GM12878 (cell line): Measurements from ENCODE around the gene CABLES1. TPM values are rescaled to one million over a fixed set of nuclear protein-coding genes. Genes with fewer than 3 reads are reported as not detected.

Experiments
- ATAC-seq: fragments of 200-7000 bp; cut with Tn5 transposase; 3 replicates; pipeline ENCODE4 v1.9.1; 2020; ENCODE audit warnings: mild to moderate bottlenecking, moderate library complexity
- BruUV-seq: library from RNA; stranded (reverse); fragments of 400-500 nt; replicated peaks from 2 replicates; lab custom pipeline; 2021; lab: Mats Ljungman, UMichigan
- CTCF ChIA-PET: fragments of 300-600 bp; sonication (Branson Sonifier 250); formaldehyde crosslinking; extraction: SDS; loops from one replicate; lab custom pipeline; 2021; ENCODE audit warnings: inconsistent platforms; lab: Yijun Ruan, JAX
- POLR2A ChIA-PET: fragments of 350-600 bp; formaldehyde crosslinking; extraction: SDS; loops from one replicate; lab custom pipeline; 2021; ENCODE audit warnings: inconsistent platforms; lab: Charles Lee
- RAD21 ChIA-PET: fragments of 300-600 bp; sonication (Branson Sonifier 250); formaldehyde crosslinking; loops from one replicate; lab custom pipeline; 2023; ENCODE audit warnings: antibody characterized with exemption; ENCODE audit not compliant: unreplicated experiment; lab: Charles Lee
- SMC1A ChIA-PET: fragments of 300-600 bp; sonication (Branson Sonifier 250); formaldehyde crosslinking; loops from one replicate; lab custom pipeline; 2023; ENCODE audit not compliant: unreplicated experiment, uncharacterized antibody; lab: Charles Lee
- DNase-seq: peaks from one replicate; pipeline ENCODE4 v3.0.0-alpha.2; 2011; ENCODE audit warnings: low read depth, low spot score
- FAIRE-seq: peaks from 3 replicates; lab custom pipeline; 2011; peaks lifted over from hg19 to GRCh38; lab: Jason Lieb, UNC
- H2AFZ ChIP-seq: 2 replicates; pipeline ENCODE4 v1.6.0; 2011; ENCODE audit warnings: low read depth, low read length, control low read depth; ENCODE audit not compliant: control insufficient read depth
- H3K27ac ChIP-seq: 2 replicates; pipeline ENCODE4 v1.5.1; 2011; ENCODE audit warnings: control low read depth; ENCODE audit not compliant: control insufficient read depth, insufficient read depth
- H3K27me3 ChIP-seq, 2 experiments: replicated peaks in 1 of 2; 2 replicates each; pipeline versions ENCODE4 v1.6.0 to v1.6.1; 2011; ENCODE audit warnings: low read length in 1 of 2; ENCODE audit not compliant: control insufficient read depth in 2 of 2, insufficient read depth in 2 of 2
- H3K36me3 ChIP-seq, 2 experiments: 2 replicates each; pipeline ENCODE4 v1.5.1; 2011; ENCODE audit warnings: low read length in 1 of 2; ENCODE audit not compliant: control insufficient read depth in 2 of 2, insufficient read depth in 2 of 2
- H3K4me1 ChIP-seq: 2 replicates; pipeline ENCODE4 v1.6.1; 2011; ENCODE audit warnings: mild to moderate bottlenecking, low read length, moderate library complexity, mixed read lengths; ENCODE audit not compliant: control insufficient read depth, insufficient read depth
- H3K4me2 ChIP-seq: 2 replicates; pipeline ENCODE4 v1.6.0; 2011; ENCODE audit warnings: control low read depth; ENCODE audit not compliant: control insufficient read depth, insufficient read depth
- H3K4me3 ChIP-seq: fragments of 200-600 bp; sonication (generic); 2 replicates; pipeline ENCODE4 v1.5.1; 2016
- H3K79me2 ChIP-seq: 2 replicates; pipeline ENCODE4 v1.6.0; 2011; ENCODE audit warnings: low read length; ENCODE audit not compliant: control insufficient read depth, insufficient read depth
- H3K9ac ChIP-seq: 2 replicates; pipeline ENCODE4 v1.8.0; 2011; ENCODE audit warnings: low read length, control low read depth, mixed read lengths; ENCODE audit not compliant: control insufficient read depth, insufficient read depth
- H3K9me3 ChIP-seq: replicated peaks from 3 replicates; pipeline ENCODE4 v1.5.1; 2011; ENCODE audit warnings: mild to moderate bottlenecking, low read length; ENCODE audit not compliant: control insufficient read depth, insufficient read depth
- H4K20me1 ChIP-seq: 2 replicates; pipeline ENCODE4 v1.6.0; 2011; ENCODE audit not compliant: control insufficient read depth, insufficient read depth
- STAT3 ChIP-seq: IDR thresholded peaks from 2 replicates; pipeline ENCODE4 v1.6.1; 2011; ENCODE audit warnings: low read depth, low read length, improper control_type of control experiment
- TCF7 ChIP-seq: IDR thresholded peaks from 2 replicates; pipeline ENCODE4 v1.6.1; 2014; ENCODE audit warnings: antibody characterized with exemption, borderline replicate concordance
- WGBS: methylation state at CpG from one replicate; pipeline ENCODE4 v1.1.6; 2016; ENCODE audit warnings: low lambda C conversion rate; ENCODE audit not compliant: insufficient replicate concordance, insufficient coverage; ENCODE audit errors: missing lambda C conversion rate; 5-methylcytosine and 5-hydroxymethylcytosine counted together
- in situ Hi-C: fragments of 300-500 bp; cut with MboI; formaldehyde crosslinking; loops from 9 replicates; pipeline ENCODE4 v1.14.3; 2018; ENCODE audit warnings: mixed read lengths
- intact Hi-C: fragments of 100-400 bp; cut with micrococcal nuclease; formaldehyde crosslinking; loops from one replicate; pipeline ENCODE4 v1.14.2; 2022; ENCODE audit not compliant: unreplicated experiment
- polyA plus RNA-seq, 11 experiments: library from polyadenylated mRNA; depleted of rRNA in 4 of 11; unstranded in 6 of 11; stranded (reverse) in 5 of 11; fragments of >200 nt; fragmentation: Nextera tagmentation in 4 of 11; fragmentation: Illumina TruSeq in 1 of 11; extraction: Ambion mirVana in 4 of 11; extraction: Trizol in 1 of 11; gene quantifications; 1 replicate in 1 of 11; 2 replicates in 10 of 11; pipeline versions ENCODE4 v1.2.1 to v1.2.3, GENCODE V29; 2011 to 2016; ENCODE audit warnings: inconsistent platforms in 2 of 11, missing spikeins in 2 of 11, low read depth in 1 of 11
- total RNA-seq, 4 experiments: library from RNA; depleted of rRNA in 3 of 4; stranded (reverse); fragments of >200 nt in 3 of 4; fragmentation: Illumina TruSeq in 1 of 4; extraction: Trizol in 1 of 4; gene quantifications; 2 replicates each; pipeline versions ENCODE4 v1.2.1 to v1.2.3, GENCODE V29; 2013 to 2021
- TF ChIP-seq, protein P1 (sequence below): IDR thresholded peaks from 2 replicates; pipeline ENCODE4 v1.6.1; 2011; ENCODE audit warnings: mild to moderate bottlenecking, low read depth, low read length, moderate library complexity; ENCODE audit not compliant: insufficient replicate concordance
- TF ChIP-seq, protein P2 (sequence below): fragments of 450-650 bp; IDR thresholded peaks from 2 replicates; pipeline ENCODE4 v1.6.1; 2016; ENCODE audit warnings: mild to moderate bottlenecking, moderate library complexity, borderline replicate concordance

CABLES1 gene
- total and polyA plus RNA-seq, 10 of the 15 experiments (the other 5 are each of a cell fraction or from before 2014, with no cell fraction given) = 2.9 to 27.2 (median 8.2) TPM

DNA sequence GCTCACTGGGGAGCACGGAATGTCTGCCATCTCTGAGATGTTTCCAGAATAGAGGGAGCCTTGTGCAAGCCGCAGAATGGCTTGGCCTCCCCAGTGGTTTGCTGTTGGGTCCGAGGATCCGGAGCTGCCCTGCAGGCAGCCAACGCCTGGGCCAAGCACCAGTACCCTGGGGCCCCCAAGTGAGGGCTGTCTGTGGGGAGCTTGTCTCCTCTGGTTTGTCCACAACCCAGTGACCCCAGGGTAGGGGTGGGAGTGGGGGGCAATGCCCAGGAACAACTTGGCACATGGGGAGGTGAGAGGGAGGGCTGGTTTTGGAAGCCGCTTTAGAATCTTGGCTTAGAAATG is 147.1 kb downstream of the CABLES1 start:
- TF ChIP-seq, protein P1, sequence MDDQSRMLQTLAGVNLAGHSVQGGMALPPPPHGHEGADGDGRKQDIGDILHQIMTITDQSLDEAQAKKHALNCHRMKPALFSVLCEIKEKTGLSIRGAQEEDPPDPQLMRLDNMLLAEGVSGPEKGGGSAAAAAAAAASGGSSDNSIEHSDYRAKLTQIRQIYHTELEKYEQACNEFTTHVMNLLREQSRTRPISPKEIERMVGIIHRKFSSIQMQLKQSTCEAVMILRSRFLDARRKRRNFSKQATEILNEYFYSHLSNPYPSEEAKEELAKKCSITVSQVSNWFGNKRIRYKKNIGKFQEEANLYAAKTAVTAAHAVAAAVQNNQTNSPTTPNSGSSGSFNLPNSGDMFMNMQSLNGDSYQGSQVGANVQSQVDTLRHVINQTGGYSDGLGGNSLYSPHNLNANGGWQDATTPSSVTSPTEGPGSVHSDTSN = no peak
- TF ChIP-seq, protein P2, sequence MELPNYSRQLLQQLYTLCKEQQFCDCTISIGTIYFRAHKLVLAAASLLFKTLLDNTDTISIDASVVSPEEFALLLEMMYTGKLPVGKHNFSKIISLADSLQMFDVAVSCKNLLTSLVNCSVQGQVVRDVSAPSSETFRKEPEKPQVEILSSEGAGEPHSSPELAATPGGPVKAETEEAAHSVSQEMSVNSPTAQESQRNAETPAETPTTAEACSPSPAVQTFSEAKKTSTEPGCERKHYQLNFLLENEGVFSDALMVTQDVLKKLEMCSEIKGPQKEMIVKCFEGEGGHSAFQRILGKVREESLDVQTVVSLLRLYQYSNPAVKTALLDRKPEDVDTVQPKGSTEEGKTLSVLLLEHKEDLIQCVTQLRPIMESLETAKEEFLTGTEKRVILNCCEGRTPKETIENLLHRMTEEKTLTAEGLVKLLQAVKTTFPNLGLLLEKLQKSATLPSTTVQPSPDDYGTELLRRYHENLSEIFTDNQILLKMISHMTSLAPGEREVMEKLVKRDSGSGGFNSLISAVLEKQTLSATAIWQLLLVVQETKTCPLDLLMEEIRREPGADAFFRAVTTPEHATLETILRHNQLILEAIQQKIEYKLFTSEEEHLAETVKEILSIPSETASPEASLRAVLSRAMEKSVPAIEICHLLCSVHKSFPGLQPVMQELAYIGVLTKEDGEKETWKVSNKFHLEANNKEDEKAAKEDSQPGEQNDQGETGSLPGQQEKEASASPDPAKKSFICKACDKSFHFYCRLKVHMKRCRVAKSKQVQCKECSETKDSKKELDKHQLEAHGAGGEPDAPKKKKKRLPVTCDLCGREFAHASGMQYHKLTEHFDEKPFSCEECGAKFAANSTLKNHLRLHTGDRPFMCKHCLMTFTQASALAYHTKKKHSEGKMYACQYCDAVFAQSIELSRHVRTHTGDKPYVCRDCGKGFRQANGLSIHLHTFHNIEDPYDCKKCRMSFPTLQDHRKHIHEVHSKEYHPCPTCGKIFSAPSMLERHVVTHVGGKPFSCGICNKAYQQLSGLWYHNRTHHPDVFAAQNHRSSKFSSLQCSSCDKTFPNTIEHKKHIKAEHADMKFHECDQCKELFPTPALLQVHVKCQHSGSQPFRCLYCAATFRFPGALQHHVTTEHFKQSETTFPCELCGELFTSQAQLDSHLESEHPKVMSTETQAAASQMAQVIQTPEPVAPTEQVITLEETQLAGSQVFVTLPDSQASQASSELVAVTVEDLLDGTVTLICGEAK = no peak
- TF ChIP-seq STAT3 (no peak), TCF7 (no peak)
- no peak for FAIRE-seq
- Histone ChIP-seq H3K36me3 (no peaks in the 10 kb centered on the region), H3K79me2 (no peaks in the 10 kb centered on the region), H4K20me1 (no peaks in the 10 kb centered on the region), H3K27ac (no peak overlapping the region), H3K27me3 (no peaks in the 10 kb centered on the region), H3K4me2 (no peak overlapping the region), H3K9me3 (peaks cover 5% of the 10 kb centered on the region; the same call in 2 of the 3 replicates), H3K9ac (no peak overlapping the region), H2AFZ (no peak overlapping the region), H3K4me3 (no peak overlapping the region), H3K4me1 (no peaks in the 10 kb centered on the region)
- intact Hi-C loops = no loop called here
- no peak for DNase-seq
- no peak for ATAC-seq
- ChIA-PET RAD21 (interaction anchor here (0.5 to 2.1 kb wide), 5 partner anchors 22 to 256 kb away, joined by 3 to 6 read pairs (median 4); no protein-coding TSS in a partner anchor), SMC1A (interaction anchor here (1.1 to 2.0 kb wide), 2 partner anchors 16 to 21 kb away, joined by 3 to 6 read pairs; no protein-coding TSS in a partner anchor), CTCF (interaction anchor here (1.1 kb wide), 1 partner anchor 151 kb away, joined by 5 read pairs; no protein-coding TSS in a partner anchor), POLR2A (interaction anchor here (0.8 kb wide), 1 partner anchor 53 kb away, joined by 3 read pairs; no protein-coding TSS in a partner anchor)
- no TSS peak for BruUV-seq
- in situ Hi-C loops = no loop called here
- 98% methylated on average over 6 of the region's 6 CpGs for WGBS
